Right atrium auricular region (tissue), 2 donors: ENCODE data around the gene CHN2. TPM values are rescaled to one million over a fixed set of nuclear protein-coding genes. Genes with fewer than 3 reads are reported as not detected.

Source experiments
- DNase-seq: peaks from one replicate; pipeline ENCODE4 v3.0.0-alpha.2; 2019; ENCODE audit warnings: low spot score
- H3K27ac ChIP-seq, 2 donors: fragments of 200-600 bp; sonication (generic); 1 replicate in 1 of 2; 2 replicates in 1 of 2; pipeline ENCODE4 v1.5.1; 2016 to 2019
- H3K27me3 ChIP-seq, 2 donors: fragments of 200-600 bp; sonication (generic); one replicate each; pipeline versions ENCODE4 v1.5.1 to v1.6.0; 2017 to 2019
- H3K36me3 ChIP-seq: fragments of 200-600 bp; sonication (generic); one replicate; pipeline ENCODE4 v1.5.1; 2016
- H3K4me1 ChIP-seq, 2 donors: fragments of 200-600 bp; sonication (generic); one replicate each; pipeline versions ENCODE4 v1.5.1 to v1.6.0; 2017 to 2019
- H3K4me3 ChIP-seq, 2 donors: fragments of 200-600 bp; sonication (generic); 1 replicate in 1 of 2; 2 replicates in 1 of 2; pipeline ENCODE4 v1.5.1; 2017 to 2019; ENCODE audit warnings: mild to moderate bottlenecking in 1 of 2, moderate library complexity in 1 of 2
- H3K9me3 ChIP-seq, 2 donors: fragments of 200-600 bp; sonication (generic); one replicate each; pipeline ENCODE4 v1.5.1; 2019
- CTCF ChIP-seq, 2 donors: fragments of 200-600 bp; sonication (generic); IDR thresholded peaks; one replicate each; pipeline ENCODE4 v1.5.1; 2019; ENCODE audit warnings: antibody characterized with exemption in 2 of 2
- total RNA-seq, 2 donors: library from RNA; depleted of rRNA; stranded (reverse); fragments of >200 nt; gene quantifications; one replicate each; pipeline ENCODE4 v1.1.0, GENCODE V29; 2016

CHN2 gene
- total RNA-seq, 2 donors from 2014 or later, result 2.7 to 6.6 TPM

GRCh38 chr7:29445736-29446135 lies 251.2 kb downstream of the CHN2 start:
- no peak overlapping the region for H3K27ac ChIP-seq
- DNase-seq, result no peak
- H3K4me3 ChIP-seq, result no peak overlapping the region
- H3K9me3 ChIP-seq, result no peaks in the 10 kb centered on the region
- H3K4me1 ChIP-seq, result peaks cover 0 to 5% of the 10 kb centered on the region in 2 donors
- no peaks in the 10 kb centered on the region for H3K36me3 ChIP-seq
- H3K27me3 ChIP-seq, result no peaks in the 10 kb centered on the region
- no peak for TF ChIP-seq CTCF (IDR thresholded peaks at IDR 0.05)

GRCh38 chr7:29447828-29448227 lies 253.3 kb downstream of the CHN2 start:
- TF ChIP-seq CTCF (IDR thresholded peaks at IDR 0.05), result no peak
- Histone ChIP-seq H3K27me3 (no peaks in the 10 kb centered on the region), H3K27ac (no peak overlapping the region), H3K4me1 (no peaks in the 10 kb centered on the region), H3K9me3 (no peaks in the 10 kb centered on the region), H3K36me3 (no peaks in the 10 kb centered on the region), H3K4me3 (no peak overlapping the region)
- no peak for DNase-seq

- no peak for DNase-seq
- H3K4me1 ChIP-seq, result no peaks in the 10 kb centered on the region
- no peaks in the 10 kb centered on the region for H3K36me3 ChIP-seq
- H3K9me3 ChIP-seq, result no peaks in the 10 kb centered on the region
- H3K27me3 ChIP-seq, result no peaks in the 10 kb centered on the region
- TF ChIP-seq CTCF (IDR thresholded peaks at IDR 0.05), result no peak
- H3K4me3 ChIP-seq, result no peak overlapping the region
- H3K27ac ChIP-seq, result no peak overlapping the region
Observed at GRCh38 chr7:29449569-29450260, 255.1 kb downstream of the CHN2 start.

GRCh38 chr7:29453021-29453420 lies 258.4 kb downstream of the CHN2 start:
- DNase-seq, result no peak
- H3K27ac ChIP-seq, result no peak overlapping the region
- H3K9me3 ChIP-seq, result no peaks in the 10 kb centered on the region
- no peak overlapping the region for H3K4me3 ChIP-seq
- H3K4me1 ChIP-seq, result no peaks in the 10 kb centered on the region
- no peaks in the 10 kb centered on the region for H3K36me3 ChIP-seq
- H3K27me3 ChIP-seq, result no peaks in the 10 kb centered on the region
- no peak for TF ChIP-seq CTCF (IDR thresholded peaks at IDR 0.05)

- H3K27ac ChIP-seq, result no peak overlapping the region
- H3K4me3 ChIP-seq, result no peak overlapping the region
- H3K36me3 ChIP-seq, result no peaks in the 10 kb centered on the region
- TF ChIP-seq CTCF (IDR thresholded peaks at IDR 0.05), result no peak
- H3K9me3 ChIP-seq, result no peaks in the 10 kb centered on the region
- H3K4me1 ChIP-seq, result no peaks in the 10 kb centered on the region
- DNase-seq, result no peak
- H3K27me3 ChIP-seq, result no peaks in the 10 kb centered on the region
Observed at GRCh38 chr7:29454464-29454863, 259.9 kb downstream of the CHN2 start.

GRCh38 chr7:29454899-29455451 lies 260.4 kb downstream of the CHN2 start:
- no peaks in the 10 kb centered on the region for H3K36me3 ChIP-seq
- no peaks in the 10 kb centered on the region for H3K27me3 ChIP-seq

More at GRCh38 chr7:29454899-29455451, 260.4 kb downstream of the CHN2 start:
- no peaks in the 10 kb centered on the region for H3K4me1 ChIP-seq
- H3K4me3 ChIP-seq, result no peak overlapping the region
- DNase-seq, result no peak
- H3K9me3 ChIP-seq, result no peaks in the 10 kb centered on the region
- H3K27ac ChIP-seq, result no peak overlapping the region
- no peak for TF ChIP-seq CTCF (IDR thresholded peaks at IDR 0.05)
